Measurements from ENCODE around the gene RHOBTB3.
"Not testable (repeated sequence)": the region's sequence is repeated elsewhere in the genome, so short reads cannot be mapped to it uniquely, and the experiment has no call there.

The RHOBTB3 gene

DNA sequence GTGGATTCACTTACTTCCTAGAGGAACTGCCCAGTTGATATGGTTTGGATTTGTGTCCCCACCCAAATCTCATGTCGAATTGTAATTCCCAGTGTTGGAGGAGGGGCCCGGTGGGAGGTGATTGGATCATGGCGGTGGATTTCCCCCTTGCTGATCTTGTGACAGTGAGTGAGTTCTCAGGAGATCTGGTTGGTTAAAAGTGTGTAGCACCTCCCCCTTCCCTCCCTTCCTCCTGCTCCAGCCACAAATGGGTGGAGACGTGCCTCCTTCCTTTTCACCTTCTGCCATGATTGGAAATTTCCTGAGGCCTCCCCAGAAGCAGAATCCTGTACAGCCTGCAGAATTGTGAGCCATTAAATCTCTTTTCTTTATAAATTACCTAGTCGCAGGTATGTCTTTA, 17.9 kb upstream of the RHOBTB3 start:
- DNase-seq (ENCODE audit: low read depth): not testable (repeated sequence)

DNA sequence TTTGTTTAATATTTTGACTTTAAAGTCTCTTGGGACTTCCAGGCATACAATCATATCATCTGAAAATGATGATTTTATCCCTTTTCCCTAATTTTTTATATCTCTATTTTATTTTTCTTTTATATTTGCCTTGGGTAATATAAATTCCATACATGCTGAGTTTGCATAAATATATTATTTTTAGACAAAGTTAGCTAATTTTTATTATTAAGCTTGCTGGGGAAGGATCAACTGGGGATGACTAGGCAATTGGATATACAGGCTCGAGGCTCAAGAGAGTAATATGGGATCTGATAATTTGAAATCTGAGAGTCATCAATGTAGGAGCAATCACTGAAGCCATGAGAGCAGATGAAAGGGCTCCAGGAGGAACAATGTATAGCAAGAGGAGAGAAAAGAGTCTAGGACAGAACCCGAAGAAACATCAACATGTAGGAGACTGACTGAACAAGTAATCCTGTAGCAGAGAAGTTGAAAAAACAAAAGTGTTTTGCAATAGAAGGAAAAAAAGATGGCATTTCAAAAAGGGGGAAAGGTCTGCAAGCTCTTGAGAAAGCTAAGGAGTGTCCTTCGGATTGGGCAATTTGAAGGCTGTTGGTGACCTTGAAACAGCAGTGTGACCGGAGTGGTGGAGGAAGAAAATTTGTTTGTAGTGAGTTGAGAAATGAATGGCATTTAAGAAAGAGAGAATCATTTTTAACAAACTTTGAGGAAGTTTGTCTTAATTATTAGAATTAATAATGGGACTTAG, 17.0 kb upstream of the RHOBTB3 start:
- no peak for DNase-seq (ENCODE audit: low read depth)

- peak; percentile 71 for DNase-seq (ENCODE audit: low read depth)
Measured at GRCh38 chr5:95715799-95716461, 15.2 kb upstream of the RHOBTB3 start.

- no peak for DNase-seq (ENCODE audit: low read depth)
Measured at GRCh38 chr5:95717439-95717838, 13.7 kb upstream of the RHOBTB3 start.

GRCh38 chr5:95718203-95718602, 12.9 kb upstream of the RHOBTB3 start:
- DNase-seq (ENCODE audit: low read depth): no peak

- DNase-seq (ENCODE audit: low read depth): no peak
Measured at GRCh38 chr5:95718738-95719137, 12.4 kb upstream of the RHOBTB3 start.

DNA sequence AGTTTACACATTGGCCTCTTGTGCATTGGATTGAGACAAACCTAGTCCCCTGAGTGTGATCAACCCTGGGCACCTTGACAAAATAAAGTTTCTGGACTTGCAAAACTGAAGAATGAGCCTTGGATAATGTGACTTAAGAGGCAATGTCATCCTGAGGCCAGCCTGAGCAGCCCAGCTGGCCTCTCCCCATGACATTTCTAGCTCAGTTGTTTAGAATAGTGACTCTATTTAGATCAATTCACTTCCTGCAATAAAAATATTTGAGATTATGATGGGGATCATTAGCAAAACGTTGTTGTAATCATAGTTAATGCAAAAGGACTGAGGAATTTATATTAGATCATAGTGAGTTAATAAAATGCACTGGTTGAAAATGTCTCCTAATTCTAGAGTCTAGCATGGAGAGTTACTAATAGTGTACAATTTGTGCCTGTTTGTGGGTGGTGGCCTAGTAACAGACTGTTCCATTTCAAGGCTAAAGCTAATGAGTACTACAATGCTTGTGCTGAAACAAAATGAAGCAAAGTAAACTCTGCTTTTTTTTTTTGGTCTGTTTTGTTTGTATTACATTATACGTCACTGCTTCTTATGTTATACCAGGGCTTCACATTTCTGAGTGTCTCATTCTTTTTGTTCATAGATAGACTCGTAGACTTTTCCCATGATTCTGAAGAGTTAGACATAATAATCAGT, 10.9 kb upstream of the RHOBTB3 start:
- no peak for DNase-seq (ENCODE audit: low read depth)

DNA sequence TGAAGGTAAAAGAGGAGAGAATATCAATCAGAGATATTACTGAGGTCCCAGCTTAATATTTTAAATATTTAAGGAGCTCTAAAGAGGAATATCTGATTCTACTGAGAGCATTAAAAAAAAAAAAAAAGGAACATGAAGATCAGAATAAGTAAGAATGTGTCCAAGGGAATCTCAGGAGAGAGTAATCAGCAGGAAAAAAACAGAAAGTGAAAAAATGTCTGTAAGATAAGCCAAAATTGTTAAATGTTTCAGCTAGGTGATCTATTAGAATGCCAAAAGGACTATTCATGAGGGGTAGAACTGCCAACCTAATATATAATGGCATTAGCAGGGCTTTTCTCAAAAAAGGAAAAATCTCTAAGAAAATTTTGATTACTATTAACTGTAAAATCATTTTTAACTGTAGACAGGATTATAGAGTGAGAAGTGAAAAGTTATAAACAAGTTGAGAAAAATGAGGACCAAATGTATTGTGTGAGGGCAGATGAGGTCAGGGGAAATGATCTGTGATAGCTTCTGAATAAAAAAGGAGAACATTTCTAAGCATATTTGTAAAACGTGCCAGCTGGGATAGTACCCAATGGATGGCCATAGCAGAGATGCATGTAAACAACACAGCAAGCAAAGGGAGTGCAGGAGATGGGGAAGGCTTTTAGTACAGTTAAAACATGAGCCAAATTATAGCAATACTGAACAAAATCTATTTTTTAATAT, 9.4 kb upstream of the RHOBTB3 start:
- no peak for DNase-seq (ENCODE audit: low read depth)

DNA sequence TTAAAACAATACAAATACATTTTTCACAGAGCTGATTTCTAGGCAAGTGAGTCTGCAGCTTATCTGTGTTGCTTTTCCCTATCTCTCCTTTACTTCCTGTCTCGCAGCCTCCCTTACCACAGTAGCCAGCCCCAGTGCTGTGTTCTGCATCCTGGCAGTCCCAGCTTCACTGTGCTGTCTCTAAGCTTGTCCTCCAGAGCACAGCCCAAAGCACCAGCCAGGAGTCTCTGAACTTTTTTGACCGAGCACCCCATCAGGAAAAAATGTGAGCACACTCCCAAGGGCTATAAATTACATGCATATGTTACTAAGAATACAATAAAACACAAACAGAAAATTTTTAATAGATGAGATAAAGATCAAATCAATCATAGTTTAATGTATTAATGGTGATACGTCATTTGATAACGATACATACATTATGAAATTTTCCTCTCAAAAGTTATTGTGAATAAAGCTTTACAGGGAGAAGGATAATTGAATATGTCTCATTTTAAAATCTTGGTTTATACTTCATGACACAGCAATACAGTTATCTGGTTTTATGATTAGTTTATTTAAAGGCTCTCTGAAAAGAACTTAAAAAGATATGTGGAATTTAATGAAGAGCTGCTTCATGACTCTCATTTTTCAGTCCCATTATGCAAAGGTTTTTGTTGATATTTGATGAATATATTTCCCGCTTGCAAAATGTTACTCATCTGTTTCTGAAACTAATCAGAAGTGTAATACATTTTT, 7.3 kb upstream of the RHOBTB3 start:
- no peak for DNase-seq (ENCODE audit: low read depth)

DNA sequence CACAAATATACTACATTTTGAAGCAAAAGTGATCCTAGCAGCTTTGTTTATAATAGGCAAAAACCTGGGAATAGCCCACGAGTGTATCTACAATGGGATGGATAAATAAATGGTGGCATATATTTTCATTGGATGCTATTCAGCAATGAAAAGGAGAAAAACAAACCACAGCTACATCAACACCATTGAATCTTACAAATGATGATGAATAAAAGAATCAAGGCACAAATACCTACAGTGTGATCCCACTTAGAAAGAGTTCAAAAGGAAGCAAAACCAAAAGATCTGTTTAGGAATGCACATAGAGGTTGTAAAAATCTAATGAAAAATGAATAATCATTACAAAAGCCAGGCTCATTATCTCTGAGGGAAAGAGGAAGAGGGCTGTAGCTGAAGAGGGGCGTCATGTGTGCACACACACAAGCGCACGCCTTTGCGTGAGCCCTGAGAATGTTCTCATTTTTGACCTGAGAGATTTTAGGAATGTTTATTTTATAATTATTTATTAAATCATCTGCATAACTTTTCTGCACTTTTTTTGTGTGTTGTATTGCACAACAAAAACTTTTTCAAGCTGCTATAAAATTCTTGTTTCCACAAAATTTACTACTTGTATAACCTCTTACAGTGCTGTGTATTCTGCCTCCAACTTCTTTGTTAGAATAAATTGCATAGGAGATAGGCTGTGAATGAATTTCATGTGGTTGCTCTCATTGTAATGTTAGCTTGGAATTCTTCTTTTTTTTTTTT, 5.9 kb upstream of the RHOBTB3 start:
- DNase-seq (ENCODE audit: low read depth): no peak

DNA sequence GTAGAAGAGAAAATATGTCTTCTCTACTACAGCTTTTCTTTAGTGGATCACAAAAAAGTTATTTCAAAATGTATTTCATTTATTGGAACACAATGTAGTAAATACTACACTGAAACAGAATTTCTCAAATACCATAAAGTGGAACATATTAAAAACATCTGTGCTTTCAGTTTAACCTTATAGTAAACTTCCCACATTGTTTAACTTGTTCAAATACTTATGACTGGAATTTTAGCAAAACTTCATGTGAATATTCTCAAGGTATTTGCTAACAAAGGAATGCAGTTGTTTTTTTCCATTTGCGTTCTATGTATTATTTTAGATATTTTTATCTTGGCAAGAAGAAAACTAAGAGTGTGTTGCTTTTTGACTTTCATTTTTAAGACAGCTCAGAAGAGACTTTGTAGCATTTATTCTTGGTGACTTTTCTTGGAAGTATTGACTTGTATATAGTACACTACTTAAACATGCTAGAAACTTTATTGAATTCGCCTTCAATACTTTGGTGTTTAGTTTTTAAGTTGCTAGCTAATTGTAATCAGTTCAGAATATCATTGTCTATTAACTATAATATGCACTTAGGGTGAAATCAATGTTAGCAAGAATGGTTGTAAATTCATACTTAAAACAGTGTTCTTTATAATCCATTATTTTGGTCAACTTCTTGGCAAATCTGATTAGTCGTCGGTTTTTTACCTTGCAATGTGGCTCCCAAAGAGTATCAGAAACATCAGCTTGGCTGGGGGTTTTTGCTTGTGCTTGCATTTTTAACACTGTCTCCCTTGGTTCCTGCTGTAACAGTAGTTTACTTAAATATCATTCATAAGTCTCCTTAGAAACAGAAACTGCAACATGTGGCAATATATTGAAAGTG, 5.0 kb upstream of the RHOBTB3 start:
- DNase-seq (ENCODE audit: low read depth): peak; percentile 24

GRCh38 chr5:95726811-95727763, 4.0 kb upstream of the RHOBTB3 start:
- DNase-seq (ENCODE audit: low read depth): no peak

GRCh38 chr5:95727764-95728191, 3.4 kb upstream of the RHOBTB3 start:
- no peak for DNase-seq (ENCODE audit: low read depth)

DNA sequence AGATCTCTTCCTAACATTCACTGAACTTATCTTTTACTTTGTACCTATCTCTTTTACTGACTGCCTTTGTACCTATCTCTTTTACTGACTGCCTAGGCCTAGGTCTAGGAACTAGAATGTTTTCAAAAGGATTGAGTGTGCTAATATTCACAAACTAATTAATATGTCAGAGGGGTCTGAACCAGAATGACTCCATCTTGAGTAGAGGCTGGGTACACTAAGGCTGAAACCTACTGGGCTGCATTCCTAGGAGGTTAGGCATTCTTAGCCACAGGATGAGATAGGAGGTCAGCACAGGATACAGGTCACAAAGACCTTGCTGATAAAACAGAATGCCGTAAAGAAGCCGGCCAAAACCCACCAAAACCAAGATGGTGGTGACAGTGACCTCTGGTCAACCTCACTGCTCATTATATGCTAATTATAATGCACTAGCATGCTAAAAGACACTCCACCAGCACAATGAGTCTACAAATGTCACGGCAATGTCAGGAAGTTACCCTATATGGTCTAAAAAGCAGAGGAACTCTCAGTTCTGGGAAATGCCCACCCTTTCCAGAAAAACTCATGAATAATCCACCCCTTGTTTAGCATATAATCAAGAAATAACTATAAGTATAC, 2.5 kb upstream of the RHOBTB3 start:
- no peak for DNase-seq (ENCODE audit: low read depth)

DNA sequence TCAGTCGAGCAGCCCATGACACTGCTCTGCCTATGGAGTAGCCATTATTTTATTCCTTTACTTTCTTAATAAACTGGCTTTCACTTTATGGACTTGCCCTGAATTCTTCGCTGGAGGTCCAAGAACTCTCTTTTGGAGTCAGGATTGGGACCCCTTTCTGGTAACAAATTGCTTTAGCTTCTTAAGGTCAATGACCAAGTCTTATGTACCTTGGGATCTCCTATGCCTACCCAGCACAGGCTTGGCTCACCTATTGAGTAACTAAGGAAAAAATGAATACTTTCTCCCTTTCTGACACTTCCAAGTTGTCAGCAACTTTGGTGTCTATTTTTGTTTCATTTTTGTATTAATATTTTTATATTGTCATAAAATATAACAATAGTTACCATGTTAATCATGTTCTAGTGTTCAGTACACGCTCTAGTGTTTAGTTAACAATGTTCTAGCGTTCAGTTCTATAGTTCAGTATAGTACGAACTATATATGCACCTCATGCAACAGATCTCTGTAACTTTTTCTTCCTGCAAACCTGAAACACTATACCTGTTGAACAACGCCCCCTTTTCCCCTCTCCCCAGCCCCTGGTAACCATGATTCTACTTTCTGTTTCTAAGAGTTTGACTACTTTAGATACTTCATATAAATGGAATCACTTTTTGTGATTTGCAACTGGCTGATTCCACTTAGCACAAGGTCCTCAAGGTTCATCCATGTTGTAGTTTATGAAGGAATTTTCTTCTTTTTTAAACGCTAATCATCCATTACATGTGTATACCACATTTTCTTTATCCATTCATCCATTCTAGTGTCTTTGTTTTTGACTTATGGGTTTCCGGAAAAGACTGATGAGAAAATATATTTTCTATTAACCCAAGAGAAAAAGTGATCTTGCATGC, 1.8 kb upstream of the RHOBTB3 start:
- no peak for DNase-seq (ENCODE audit: low read depth)

DNA sequence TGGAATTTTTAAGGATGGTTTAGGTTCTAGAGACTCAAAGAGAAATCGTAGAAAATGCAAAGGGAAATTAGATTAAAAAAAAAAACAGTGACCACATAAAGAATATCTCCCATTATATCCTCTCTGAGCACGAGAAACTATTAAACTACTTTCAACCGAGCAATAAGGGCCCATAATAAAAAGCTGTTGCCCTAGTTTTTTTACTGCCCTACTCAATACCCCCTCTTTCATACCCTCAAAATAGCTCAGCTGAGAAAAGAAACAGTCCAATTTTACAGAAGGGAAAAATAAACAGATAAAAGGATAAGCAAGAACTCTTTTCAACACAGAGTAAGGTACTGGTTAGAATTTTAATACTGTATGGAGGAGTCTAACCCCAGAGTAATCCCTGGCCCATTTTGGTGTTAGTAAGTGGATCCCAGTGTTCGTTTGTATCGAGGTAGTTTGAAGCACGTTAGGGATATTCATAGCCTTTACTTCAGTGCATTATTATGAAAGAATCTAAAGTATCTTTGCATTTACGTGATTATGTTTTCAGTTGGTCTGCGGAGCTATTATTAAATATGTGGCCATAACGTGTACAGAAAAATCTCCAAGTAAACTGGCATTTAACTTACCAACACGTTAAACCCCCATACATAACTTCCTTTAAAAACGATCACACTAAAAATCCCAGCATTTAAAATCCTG, 980 bp upstream of the RHOBTB3 start:
- no peak for DNase-seq (ENCODE audit: low read depth)

All from HS-5 (cell line).